ENCODE data around the gene ST8SIA5. TPM values are rescaled to one million over a fixed set of nuclear protein-coding genes. Genes with fewer than 3 reads are reported as not detected.
"Not testable (repeated sequence)": the region's sequence is repeated elsewhere in the genome, so short reads cannot be mapped to it uniquely, and the experiment has no call there.

The ST8SIA5 gene
- under 1 TPM in 1 of 2 experiments, not detected in 1; 0.23 TPM for total RNA-seq

- H3K4me3 Mint-ChIP-seq, result peak within 1 kb of the TSS; percentile 44
- no peak for DNase-seq
- peaks cover 18% of the 10 kb centered on the region for H3K4me1 Mint-ChIP-seq
- no peak for ATAC-seq
- no peaks in the 10 kb centered on the region for H3K9me3 Mint-ChIP-seq (ENCODE audit: low read depth)
- peaks cover 2% of the 10 kb centered on the region for H3K36me3 Mint-ChIP-seq
- peak within 1 kb of the TSS; percentile 41 for H3K27ac Mint-ChIP-seq
- CTCF ChIA-PET, result no interaction called here
- H3K27me3 Mint-ChIP-seq, result peaks cover 71% of the 10 kb centered on the region
Measured at GRCh38 chr18:46756559-46757201, at the start of gene ST8SIA5. Gene ST8SIA5, minus strand, starts transcription at chr18:46757053. Its CDS starts 545 bp downstream, at chr18:46756508.

GRCh38 chr18:46795945-46796344 lies 39.1 kb upstream of the ST8SIA5 start:
- ATAC-seq; H3K27ac Mint-ChIP-seq; H3K4me3 Mint-ChIP-seq; H3K27me3 Mint-ChIP-seq; H3K36me3 Mint-ChIP-seq; H3K4me1 Mint-ChIP-seq; DNase-seq; CTCF ChIA-PET; H3K9me3 Mint-ChIP-seq (ENCODE audit: low read depth): not testable (repeated sequence)

GRCh38 chr18:46794607-46795006 lies 37.8 kb upstream of the ST8SIA5 start:
- Mint-ChIP-seq H3K4me3 (no peak overlapping the region), H3K4me1 (no peaks in the 10 kb centered on the region), H3K9me3 (ENCODE audit: low read depth) (peaks cover 4% of the 10 kb centered on the region), H3K27ac (no peak overlapping the region), H3K36me3 (no peaks in the 10 kb centered on the region), H3K27me3 (no peaks in the 10 kb centered on the region)
- DNase-seq, result no peak
- CTCF ChIA-PET, result no interaction called here
- ATAC-seq, result no peak

GRCh38 chr18:46793565-46793964 lies 36.7 kb upstream of the ST8SIA5 start:
- CTCF ChIA-PET, result no interaction called here
- Mint-ChIP-seq H3K4me3 (no peak overlapping the region), H3K36me3 (no peaks in the 10 kb centered on the region), H3K4me1 (no peaks in the 10 kb centered on the region), H3K9me3 (ENCODE audit: low read depth) (peaks cover 4% of the 10 kb centered on the region), H3K27me3 (no peaks in the 10 kb centered on the region), H3K27ac (no peak overlapping the region)
- DNase-seq, result no peak
- ATAC-seq, result no peak

GRCh38 chr18:46789088-46789487 lies 32.2 kb upstream of the ST8SIA5 start:
- H3K4me3 Mint-ChIP-seq, result no peak overlapping the region
- peaks cover 4% of the 10 kb centered on the region for H3K9me3 Mint-ChIP-seq (ENCODE audit: low read depth)
- H3K36me3 Mint-ChIP-seq, result no peaks in the 10 kb centered on the region
- H3K27ac Mint-ChIP-seq, result no peak overlapping the region
- CTCF ChIA-PET, result no interaction called here
- DNase-seq, result no peak
- H3K27me3 Mint-ChIP-seq, result no peaks in the 10 kb centered on the region
- no peaks in the 10 kb centered on the region for H3K4me1 Mint-ChIP-seq
- no peak for ATAC-seq

- Mint-ChIP-seq H3K27ac (no peak overlapping the region), H3K36me3 (no peaks in the 10 kb centered on the region), H3K4me1 (no peaks in the 10 kb centered on the region), H3K27me3 (no peaks in the 10 kb centered on the region), H3K4me3 (no peak overlapping the region), H3K9me3 (ENCODE audit: low read depth) (peaks cover 4% of the 10 kb centered on the region)
- CTCF ChIA-PET, result no interaction called here
- DNase-seq, result no peak
- no peak for ATAC-seq
Measured at GRCh38 chr18:46787674-46788073, 30.8 kb upstream of the ST8SIA5 start.

- Mint-ChIP-seq H3K4me1 (no peaks in the 10 kb centered on the region), H3K27me3 (peaks cover 11% of the 10 kb centered on the region), H3K36me3 (no peaks in the 10 kb centered on the region), H3K9me3 (ENCODE audit: low read depth) (no peaks in the 10 kb centered on the region), H3K4me3 (no peak overlapping the region), H3K27ac (no peak overlapping the region)
- no peak for DNase-seq
- CTCF ChIA-PET, result no interaction called here
- no peak for ATAC-seq
Measured at GRCh38 chr18:46772357-46772756, 15.5 kb upstream of the ST8SIA5 start.

GRCh38 chr18:46771141-46771540 lies 14.3 kb upstream of the ST8SIA5 start:
- Mint-ChIP-seq H3K36me3 (no peaks in the 10 kb centered on the region), H3K4me1 (no peaks in the 10 kb centered on the region), H3K9me3 (ENCODE audit: low read depth) (no peaks in the 10 kb centered on the region), H3K27me3 (peaks cover 11% of the 10 kb centered on the region), H3K27ac (no peak overlapping the region), H3K4me3 (no peak overlapping the region)
- no peak for DNase-seq
- no peak for ATAC-seq
- CTCF ChIA-PET, result no interaction called here

- no peaks in the 10 kb centered on the region for H3K9me3 Mint-ChIP-seq (ENCODE audit: low read depth)
- H3K36me3 Mint-ChIP-seq, result no peaks in the 10 kb centered on the region
- no peak overlapping the region for H3K4me3 Mint-ChIP-seq
- no peaks in the 10 kb centered on the region for H3K4me1 Mint-ChIP-seq
- no peak for ATAC-seq
- peaks cover 11% of the 10 kb centered on the region for H3K27me3 Mint-ChIP-seq
- CTCF ChIA-PET, result no interaction called here
- DNase-seq, result no peak
- no peak overlapping the region for H3K27ac Mint-ChIP-seq
Measured at GRCh38 chr18:46770708-46771107, 13.9 kb upstream of the ST8SIA5 start.

GRCh38 chr18:46768166-46768921 lies 11.5 kb upstream of the ST8SIA5 start:
- Mint-ChIP-seq H3K4me1 (no peaks in the 10 kb centered on the region), H3K9me3 (ENCODE audit: low read depth) (no peaks in the 10 kb centered on the region), H3K4me3 (no peak overlapping the region), H3K27ac (no peak overlapping the region), H3K36me3 (no peaks in the 10 kb centered on the region), H3K27me3 (peaks cover 17% of the 10 kb centered on the region)
- no peak for DNase-seq
- no peak for ATAC-seq
- CTCF ChIA-PET, result no interaction called here

- no peaks in the 10 kb centered on the region for H3K36me3 Mint-ChIP-seq
- H3K27me3 Mint-ChIP-seq, result peaks cover 24% of the 10 kb centered on the region
- CTCF ChIA-PET, result no interaction called here
- no peaks in the 10 kb centered on the region for H3K9me3 Mint-ChIP-seq (ENCODE audit: low read depth)
- DNase-seq (no peak), ATAC-seq (no peak)
- H3K4me3 Mint-ChIP-seq, result no peak overlapping the region
- H3K4me1 Mint-ChIP-seq, result no peaks in the 10 kb centered on the region
- H3K27ac Mint-ChIP-seq, result no peak overlapping the region
Measured at GRCh38 chr18:46767217-46767616, 10.4 kb upstream of the ST8SIA5 start.

GRCh38 chr18:46764586-46764985 lies 7.7 kb upstream of the ST8SIA5 start:
- no peak for ATAC-seq
- no peaks in the 10 kb centered on the region for H3K9me3 Mint-ChIP-seq (ENCODE audit: low read depth)

GRCh38 chr18:46761059-46761769 lies 4.4 kb upstream of the ST8SIA5 start:
- no peaks in the 10 kb centered on the region for H3K36me3 Mint-ChIP-seq
- H3K4me1 Mint-ChIP-seq, result peaks cover 3% of the 10 kb centered on the region
- no peaks in the 10 kb centered on the region for H3K9me3 Mint-ChIP-seq (ENCODE audit: low read depth)
- peaks cover 69% of the 10 kb centered on the region for H3K27me3 Mint-ChIP-seq
- H3K4me3 Mint-ChIP-seq, result no peak overlapping the region
- DNase-seq (no peak), ATAC-seq (no peak)
- CTCF ChIA-PET, result no interaction called here
- no peak overlapping the region for H3K27ac Mint-ChIP-seq

More at GRCh38 chr18:46764586-46764985, 7.7 kb upstream of the ST8SIA5 start:
- no peak overlapping the region for H3K4me3 Mint-ChIP-seq
- no peak overlapping the region for H3K27ac Mint-ChIP-seq
- H3K27me3 Mint-ChIP-seq, result peaks cover 48% of the 10 kb centered on the region
- no peak for DNase-seq
- no peaks in the 10 kb centered on the region for H3K36me3 Mint-ChIP-seq
- no peaks in the 10 kb centered on the region for H3K4me1 Mint-ChIP-seq
- CTCF ChIA-PET, result no interaction called here

- no peaks in the 10 kb centered on the region for H3K9me3 Mint-ChIP-seq (ENCODE audit: low read depth)
Measured at GRCh38 chr18:46759890-46760289, 3.0 kb upstream of the ST8SIA5 start.

More at GRCh38 chr18:46759890-46760289, 3.0 kb upstream of the ST8SIA5 start:
- Mint-ChIP-seq H3K4me1 (peaks cover 8% of the 10 kb centered on the region), H3K27ac (no peak overlapping the region), H3K27me3 (peaks cover 79% of the 10 kb centered on the region), H3K36me3 (no peaks in the 10 kb centered on the region), H3K4me3 (no peak overlapping the region)
- CTCF ChIA-PET, result interaction anchor here (0.7 kb wide), 1 partner anchor 9 kb away, joined by 3 read pairs; no protein-coding TSS in a partner anchor
- no peak for ATAC-seq
- DNase-seq, result no peak

Measured in activated CD8-positive, alpha-beta memory T cell treated with anti-CD3 and anti-CD28 coated beads, Interleukin-2, amount 10 ng/mL, durations not matched to agents 7 days and 5 days (primary cell).